ENCODE data around the gene NRXN3.
A peak's percentile ranks its signal among the peaks of the same experiment; 100 is the strongest.

Gene NRXN3

DNA sequence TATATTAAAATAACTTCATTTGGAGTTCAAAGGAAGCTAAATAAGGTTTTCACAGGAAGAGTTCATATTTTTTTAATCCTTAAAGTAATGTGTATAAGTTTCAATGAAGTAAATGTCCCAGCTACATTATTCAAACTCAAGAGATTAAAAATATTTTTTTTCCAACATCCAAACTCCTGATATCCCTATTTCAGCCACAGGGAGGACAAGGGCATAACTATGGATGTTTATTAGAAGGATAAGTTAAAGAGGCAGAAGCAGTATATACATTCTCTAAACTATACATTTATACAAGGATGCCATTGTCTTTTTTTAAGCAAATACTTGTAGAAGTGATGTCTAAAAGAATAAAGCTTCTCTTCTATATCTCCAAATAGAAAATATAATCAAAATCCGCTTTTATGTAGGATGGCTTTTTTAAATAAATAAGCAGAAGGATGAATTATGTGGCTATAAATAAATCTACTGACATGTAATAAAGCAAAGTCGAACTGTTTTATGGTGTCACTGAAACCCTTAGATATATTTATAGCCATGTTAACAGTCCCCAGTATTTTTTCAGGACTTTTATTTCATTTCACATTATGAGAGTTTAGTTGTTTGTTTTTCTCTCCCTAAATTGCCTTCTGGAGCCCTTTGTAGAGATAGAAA lies 1104.6 kb downstream of the NRXN3 start:
- no peak for TF ChIP-seq JUND (IDR thresholded peaks at IDR 0.05; ENCODE audit: low read depth)
- DNase-seq (ENCODE audit: low read depth in 1 of 2, low spot score in 1 of 2) = no peak
- in situ Hi-C loops (cut with HindIII; ENCODE audit: low pct_unique_long_range_greater_than_20kb, low sequenced_read_pairs) = no loop called here

DNA sequence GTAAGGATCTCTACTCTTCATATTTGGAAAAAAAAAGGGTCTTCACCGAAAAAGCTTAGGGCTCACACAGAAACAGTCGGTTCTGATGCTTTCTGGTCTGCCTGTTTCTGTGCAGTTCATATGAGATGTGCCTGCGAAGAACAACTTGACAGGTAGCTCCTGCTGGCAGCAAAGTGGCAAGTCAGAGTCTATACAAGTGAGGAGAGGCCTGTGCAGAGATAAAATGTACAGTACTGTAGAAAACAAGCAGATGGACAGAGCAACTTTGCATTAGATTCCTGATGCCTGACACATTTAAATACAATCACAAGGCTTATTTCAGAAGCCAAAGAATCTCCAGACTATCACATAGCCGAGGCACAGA lies 1105.1 kb downstream of the NRXN3 start:
- no peak for TF ChIP-seq JUND (IDR thresholded peaks at IDR 0.05; ENCODE audit: low read depth)
- in situ Hi-C loops (cut with HindIII; ENCODE audit: low pct_unique_long_range_greater_than_20kb, low sequenced_read_pairs) = no loop called here
- no peak for DNase-seq (ENCODE audit: low read depth in 1 of 2, low spot score in 1 of 2)

DNA sequence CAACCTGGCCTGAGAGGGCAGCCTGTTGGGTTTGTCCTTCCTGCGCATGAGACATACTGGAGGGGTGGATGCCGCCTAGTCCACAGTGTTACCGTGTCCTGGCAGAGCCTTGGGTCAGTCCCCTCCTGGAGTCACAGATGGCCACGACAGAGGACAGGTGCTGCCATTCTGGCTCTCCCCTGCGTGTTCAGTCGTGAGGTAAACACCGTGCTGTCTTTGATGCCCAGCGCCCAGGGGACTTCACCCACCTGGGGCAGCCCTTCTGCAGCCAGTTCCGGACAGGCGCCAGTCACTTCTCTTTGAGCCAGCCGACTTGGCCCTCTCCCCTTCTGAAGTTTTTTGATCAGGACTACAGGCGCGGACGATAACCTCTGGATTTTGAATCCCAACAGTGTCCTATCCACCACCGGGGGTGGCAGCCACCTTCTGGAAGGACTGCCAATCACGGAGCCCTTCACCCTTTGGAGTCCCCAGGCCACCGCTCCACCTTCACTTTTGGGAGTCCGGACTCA lies 1108.2 kb downstream of the NRXN3 start:
- in situ Hi-C loops (cut with HindIII; ENCODE audit: low pct_unique_long_range_greater_than_20kb, low sequenced_read_pairs) = no loop called here
- DNase-seq (ENCODE audit: low read depth in 1 of 2, low spot score in 1 of 2) = no peak
- TF ChIP-seq JUND (IDR thresholded peaks at IDR 0.05; ENCODE audit: low read depth) = no peak

DNA sequence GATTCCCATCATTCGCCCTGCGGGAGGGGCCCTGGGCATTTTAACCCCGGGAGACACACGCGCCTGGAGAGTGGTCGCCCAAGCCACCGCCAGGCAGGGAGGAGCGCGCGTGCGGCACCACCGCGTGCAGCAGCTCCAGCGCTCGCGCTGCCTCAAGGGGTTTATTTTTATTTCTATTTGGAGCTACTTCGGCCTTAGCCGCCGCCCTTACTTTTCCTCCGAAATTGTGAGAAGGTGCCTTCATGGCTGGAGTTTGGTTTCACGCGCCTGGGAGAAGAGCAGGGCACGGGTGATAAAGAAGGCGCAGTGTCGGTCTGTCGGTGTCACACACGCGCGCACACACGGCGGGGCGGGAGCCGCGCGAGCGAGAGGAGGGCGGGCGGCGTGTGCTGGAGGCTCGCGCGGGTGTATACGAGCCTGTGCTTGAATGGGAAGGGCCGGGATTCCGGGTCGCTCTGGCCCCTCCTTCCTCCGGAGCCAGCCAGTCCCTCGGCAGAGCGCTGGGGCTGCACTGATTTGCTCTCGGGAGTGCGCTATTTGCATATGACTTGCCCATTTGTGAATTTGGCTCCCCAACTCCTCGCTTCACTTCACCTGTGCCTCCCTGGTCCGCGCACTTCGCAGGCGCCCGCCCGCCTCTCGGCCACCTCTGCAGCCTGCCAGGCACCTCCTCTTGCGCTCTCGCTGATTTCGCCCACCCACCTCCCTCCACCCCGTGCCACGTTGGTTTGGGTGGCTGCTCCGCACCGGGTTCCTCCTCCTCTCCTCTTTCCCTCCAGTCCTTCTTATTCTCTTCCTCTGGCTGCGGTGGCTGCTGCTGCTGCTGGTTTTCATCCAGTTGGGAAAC lies 1108.8 kb downstream of the NRXN3 start:
- TF ChIP-seq JUND (IDR thresholded peaks at IDR 0.05; ENCODE audit: low read depth) = no peak
- in situ Hi-C loops (cut with HindIII; ENCODE audit: low pct_unique_long_range_greater_than_20kb, low sequenced_read_pairs) = no loop called here
- peak; percentile 85 to 96 for DNase-seq (ENCODE audit: low read depth in 1 of 2, low spot score in 1 of 2)

DNA sequence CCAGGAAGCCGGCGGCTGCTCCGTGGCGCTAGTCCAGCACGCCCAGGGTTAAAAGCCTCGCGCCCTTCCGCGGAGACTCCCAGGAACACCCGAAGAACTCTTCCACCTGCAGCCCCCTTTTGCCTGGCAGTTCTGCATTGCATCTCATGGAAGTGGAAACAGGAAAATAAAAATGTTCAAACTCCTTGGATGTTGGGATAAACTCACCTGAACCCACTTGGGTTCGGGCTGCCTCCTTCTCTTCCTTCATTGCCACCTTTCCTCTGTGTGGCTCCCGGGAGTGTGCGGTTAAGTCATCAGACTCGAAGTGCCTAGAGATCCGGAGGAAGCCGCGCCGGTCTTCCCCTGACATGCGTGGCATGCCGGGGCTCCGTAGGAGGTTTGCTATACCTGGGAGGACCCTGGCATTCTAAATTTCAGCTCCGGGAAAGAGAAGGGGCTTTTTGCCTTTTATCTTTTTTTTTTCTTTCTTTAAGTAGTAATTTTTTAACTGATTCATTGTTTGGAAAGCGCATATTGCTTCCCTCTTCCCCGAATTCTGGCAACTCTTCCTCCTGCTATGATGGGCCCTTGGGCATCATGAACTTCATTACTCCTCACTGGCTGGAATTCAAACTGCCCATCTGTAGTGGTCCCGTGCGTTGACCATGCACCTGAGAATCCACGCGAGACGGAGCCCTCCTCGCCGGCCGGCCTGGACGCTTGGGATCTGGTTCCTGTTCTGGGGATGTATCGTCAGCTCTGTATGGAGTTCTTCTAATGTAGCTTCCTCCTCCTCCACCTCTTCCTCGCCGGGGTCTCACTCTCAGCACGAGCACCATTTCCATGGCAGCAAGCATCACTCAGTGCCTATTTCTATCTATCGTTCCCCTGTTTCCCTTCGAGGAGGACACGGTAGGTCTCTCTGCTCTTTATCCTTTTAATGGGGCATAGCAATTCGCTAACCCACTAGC lies 1109.7 kb downstream of the NRXN3 start:
- DNase-seq (ENCODE audit: low read depth in 1 of 2, low spot score in 1 of 2) = no peak
- in situ Hi-C loops (cut with HindIII; ENCODE audit: low pct_unique_long_range_greater_than_20kb, low sequenced_read_pairs) = no loop called here
- TF ChIP-seq JUND (IDR thresholded peaks at IDR 0.05; ENCODE audit: low read depth) = no peak

DNA sequence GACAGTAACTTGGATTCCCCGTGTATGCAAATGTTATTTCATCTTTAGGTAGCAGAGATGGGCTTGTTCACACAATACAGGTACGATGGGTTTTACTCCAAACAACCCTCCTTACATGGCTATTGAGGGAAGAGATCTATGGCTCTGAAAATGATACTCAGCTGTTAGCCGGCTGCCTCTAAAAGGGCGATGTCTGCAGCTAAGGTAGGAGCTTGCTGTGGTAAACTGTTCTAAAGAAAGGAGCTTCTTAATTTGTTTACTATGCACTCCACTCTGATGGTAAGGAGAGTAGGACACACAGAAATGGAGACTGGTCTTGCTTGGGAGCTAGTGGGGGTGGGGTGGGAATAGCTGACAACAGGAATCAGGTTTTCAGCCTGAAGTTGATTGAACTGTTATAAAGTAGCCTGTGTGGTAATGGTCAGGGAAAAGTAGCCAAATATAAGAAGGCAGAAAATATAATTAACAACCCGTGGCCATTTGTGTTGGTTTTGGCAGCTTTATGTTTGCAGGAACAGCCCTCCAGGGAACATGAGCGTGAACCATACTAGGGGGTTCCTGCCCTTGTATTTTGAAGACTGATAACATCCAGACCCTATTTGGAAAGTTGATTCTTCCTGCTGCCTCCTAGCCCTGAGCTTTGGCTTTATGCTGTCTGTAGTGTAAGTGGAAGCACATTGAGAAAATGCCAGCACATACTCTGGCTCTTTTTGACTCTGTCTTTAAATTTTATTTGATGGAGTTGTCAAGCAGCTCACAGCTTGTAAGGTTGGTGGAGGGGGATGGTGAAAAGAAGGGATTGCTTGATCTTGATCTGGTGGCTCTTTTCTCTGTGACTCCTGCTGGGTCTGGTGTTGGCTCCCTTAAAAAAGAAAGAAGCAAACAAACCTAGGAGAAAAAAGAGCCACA lies 1111.3 kb downstream of the NRXN3 start:
- no peak for DNase-seq (ENCODE audit: low read depth in 1 of 2, low spot score in 1 of 2)
- TF ChIP-seq JUND (IDR thresholded peaks at IDR 0.05; ENCODE audit: low read depth) = no peak
- in situ Hi-C loops (cut with HindIII; ENCODE audit: low pct_unique_long_range_greater_than_20kb, low sequenced_read_pairs) = no loop called here

DNA sequence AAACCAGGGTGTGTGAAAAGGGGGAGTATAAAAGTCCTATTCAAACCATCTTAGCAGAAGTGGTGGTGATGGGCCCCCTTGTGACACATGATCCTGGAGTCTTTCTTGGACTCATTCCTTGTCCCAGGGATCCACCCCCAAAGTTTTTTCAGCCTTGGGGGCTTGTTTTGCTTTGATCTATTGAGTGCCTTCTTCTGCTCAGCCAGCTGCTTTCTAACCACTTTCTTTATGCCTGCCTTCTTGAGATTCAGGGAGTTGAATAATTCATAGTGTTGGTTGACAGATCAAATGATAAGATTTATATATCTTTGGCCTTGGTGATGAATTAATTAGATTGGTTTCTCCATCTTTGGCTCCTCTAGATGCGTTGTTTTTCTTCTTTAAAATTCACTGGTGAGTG lies 1114.4 kb downstream of the NRXN3 start:
- in situ Hi-C loops (cut with HindIII; ENCODE audit: low pct_unique_long_range_greater_than_20kb, low sequenced_read_pairs) = no loop called here
- no peak for TF ChIP-seq JUND (IDR thresholded peaks at IDR 0.05; ENCODE audit: low read depth)
- DNase-seq (ENCODE audit: low read depth in 1 of 2, low spot score in 1 of 2) = no peak

DNA sequence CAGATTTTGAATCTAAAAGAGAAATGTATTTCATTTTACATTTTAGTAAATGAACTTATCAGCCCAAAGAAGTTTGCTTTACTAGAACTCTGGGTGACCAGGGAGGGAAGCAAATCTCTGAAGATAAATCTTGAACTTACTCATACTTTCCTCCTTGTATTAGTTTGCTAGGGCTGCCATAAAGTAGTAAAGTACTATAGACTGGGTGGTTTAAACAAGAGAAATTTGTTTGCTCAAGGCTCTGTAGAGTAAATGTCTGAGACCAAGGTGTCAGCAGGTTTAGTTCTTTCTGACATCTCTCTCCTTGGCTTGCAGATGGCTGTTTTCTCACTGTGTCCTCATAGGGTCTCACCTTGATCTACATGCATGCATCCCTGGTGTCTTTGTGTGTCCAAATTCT lies 1115.1 kb downstream of the NRXN3 start:
- TF ChIP-seq JUND (IDR thresholded peaks at IDR 0.05; ENCODE audit: low read depth) = no peak
- in situ Hi-C loops (cut with HindIII; ENCODE audit: low pct_unique_long_range_greater_than_20kb, low sequenced_read_pairs) = no loop called here
- DNase-seq (ENCODE audit: low read depth in 1 of 2, low spot score in 1 of 2) = no peak

DNA sequence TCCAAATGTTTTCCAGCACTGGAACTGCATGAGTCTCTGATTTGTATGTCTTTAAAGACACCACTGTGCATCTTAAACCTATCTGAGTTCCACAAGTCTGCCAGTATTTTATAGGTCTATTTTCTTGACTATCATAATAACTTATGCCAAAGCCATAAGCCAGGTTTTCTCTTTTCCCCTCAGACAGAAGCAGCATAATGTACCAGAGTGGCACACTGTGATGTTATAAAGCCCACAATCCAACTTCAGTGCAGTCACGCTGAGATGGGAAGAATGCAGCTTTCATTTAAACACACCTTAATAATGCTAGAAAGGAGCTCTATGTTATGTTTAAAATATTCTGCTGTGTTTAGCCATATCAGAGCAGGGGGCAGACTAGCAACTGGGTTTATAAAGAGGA lies 1117.8 kb downstream of the NRXN3 start:
- in situ Hi-C loops (cut with HindIII; ENCODE audit: low pct_unique_long_range_greater_than_20kb, low sequenced_read_pairs) = no loop called here
- no peak for TF ChIP-seq JUND (IDR thresholded peaks at IDR 0.05; ENCODE audit: low read depth)
- no peak for DNase-seq (ENCODE audit: low read depth in 1 of 2, low spot score in 1 of 2)

DNA sequence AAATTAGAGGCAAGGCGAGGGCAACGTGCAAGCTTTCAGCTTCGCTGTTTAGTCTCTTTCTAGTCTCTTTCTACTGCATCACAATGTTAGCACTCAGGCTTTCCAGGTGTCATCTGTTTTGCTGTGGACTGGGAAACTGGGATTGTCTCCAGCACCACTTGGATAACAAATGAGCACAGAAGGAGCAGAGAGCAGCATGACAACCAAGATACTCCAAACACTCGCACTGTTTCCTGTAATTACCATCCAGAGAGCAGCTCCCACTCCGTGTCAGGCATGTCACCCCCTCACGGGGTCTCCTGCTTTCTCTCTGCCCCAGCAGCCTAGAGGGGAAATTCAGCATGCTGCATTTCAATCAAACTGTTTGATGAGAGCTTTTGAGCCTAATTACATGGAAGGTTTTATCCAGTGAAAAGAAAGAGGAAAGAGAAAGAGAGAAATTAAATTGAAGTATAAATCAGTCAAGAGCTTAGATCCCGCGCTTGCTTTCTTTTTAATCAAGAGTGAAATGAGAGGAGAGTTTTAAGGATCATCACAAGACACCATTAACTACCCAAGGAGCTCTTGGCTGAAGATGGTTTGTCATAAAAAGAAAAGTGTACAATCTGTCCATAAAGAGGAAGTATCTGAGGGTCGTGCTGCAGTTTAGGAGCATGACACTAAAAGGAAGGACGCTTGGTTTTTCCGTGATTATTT lies 1123.5 kb downstream of the NRXN3 start:
- DNase-seq (ENCODE audit: low read depth in 1 of 2, low spot score in 1 of 2) = no peak
- TF ChIP-seq JUND (IDR thresholded peaks at IDR 0.05; ENCODE audit: low read depth) = no peak
- in situ Hi-C loops (cut with HindIII; ENCODE audit: low pct_unique_long_range_greater_than_20kb, low sequenced_read_pairs) = no loop called here

DNA sequence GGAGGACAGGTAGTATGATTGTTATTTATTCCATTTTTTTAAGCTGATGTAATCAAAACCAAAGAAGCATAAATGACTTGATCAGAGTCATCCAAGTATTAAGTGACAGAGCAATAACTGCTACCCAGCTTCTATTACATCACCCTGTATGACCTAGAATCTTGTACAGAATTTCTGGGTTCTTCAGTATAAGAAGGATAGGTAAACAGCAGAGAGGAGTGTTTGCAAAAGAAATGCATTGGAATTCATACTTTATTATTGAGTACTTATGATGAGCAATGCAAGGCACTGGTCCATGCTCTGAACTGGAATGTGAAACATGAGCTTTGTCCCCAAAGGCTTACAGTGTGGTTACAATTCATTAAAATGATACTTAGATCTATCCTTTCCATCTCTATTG lies 1124.3 kb downstream of the NRXN3 start:
- TF ChIP-seq JUND (IDR thresholded peaks at IDR 0.05; ENCODE audit: low read depth) = no peak
- DNase-seq (ENCODE audit: low read depth in 1 of 2, low spot score in 1 of 2) = no peak
- in situ Hi-C loops (cut with HindIII; ENCODE audit: low pct_unique_long_range_greater_than_20kb, low sequenced_read_pairs) = no loop called here

All from T47D (cell line).